Spleen (tissue), 7 donors: Measurements from ENCODE around the gene ACER1.

Experiments used
- POLR2A ChIP-seq, 3 donors: fragments of 450-650 bp; IDR thresholded peaks; one replicate each; pipeline ENCODE4 v1.5.1; 2017; ENCODE audit warnings: antibody characterized with exemption in 3 of 3, mild to moderate bottlenecking in 1 of 3
- POLR2AphosphoS5 ChIP-seq, 3 donors: sonication (generic); formaldehyde crosslinking; IDR thresholded peaks; one replicate each; pipeline ENCODE4 v1.5.1; 2017; ENCODE audit warnings: antibody characterized with exemption in 3 of 3
- TF ChIP-seq, protein P1 (sequence below), 11 experiments: fragments of 200-600 bp in 7 of 11; fragments of 450-650 bp in 4 of 11; sonication (generic) in 4 of 11; IDR thresholded peaks in 8 of 11; conservative IDR thresholded peaks in 3 of 11; 1 replicate in 7 of 11; 2 replicates in 4 of 11; pipeline versions ENCODE4 v1.4.0 to v1.8.0; 2016 to 2021; ENCODE audit warnings: antibody characterized with exemption in 11 of 11, inconsistent platforms in 4 of 11, mild to moderate bottlenecking in 1 of 11
- donor health status: DM: no; HTN: no; CAD: no; lungs with moderate emphysema.
- donor health status: DM: no; HTN: no; CAD: no.
- donor health status: DM: no; HTN: no; CAD: no.

DNA sequence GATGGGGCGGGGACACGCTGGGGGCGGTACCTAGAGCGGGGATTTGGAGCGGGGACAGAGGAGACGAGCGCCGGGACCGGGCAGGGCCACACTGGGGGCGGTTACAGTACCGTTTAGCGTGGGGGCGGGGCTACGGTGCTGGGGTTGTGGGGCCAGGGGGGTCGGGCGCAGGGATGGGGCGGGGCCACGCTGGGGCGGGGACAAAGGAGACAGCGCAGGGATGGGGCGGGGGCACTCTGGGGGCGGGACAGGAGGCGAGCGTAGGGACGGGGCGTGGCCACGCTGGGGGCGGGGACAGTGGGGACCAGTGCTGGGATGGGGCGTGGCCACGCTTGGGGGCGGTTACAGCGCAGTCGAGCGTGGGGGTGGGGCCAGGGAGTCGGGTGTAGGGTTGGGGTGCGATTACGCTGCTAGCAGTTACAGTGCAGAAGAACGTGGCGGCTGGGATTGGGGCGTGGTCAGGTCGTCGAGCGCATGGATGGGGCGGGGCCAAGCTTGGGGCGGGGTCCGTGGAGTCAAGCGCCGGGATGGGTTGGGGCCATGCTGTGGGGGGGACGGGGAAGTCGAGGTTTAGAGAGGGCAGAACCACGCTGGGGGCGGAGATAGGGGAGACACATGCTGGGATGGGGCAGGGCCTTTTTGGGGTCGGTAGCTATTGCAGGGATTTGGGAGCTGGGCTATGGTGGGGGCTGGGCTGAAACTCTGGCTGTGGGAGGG, 39.8 kb upstream of the ACER1 start:
- TF ChIP-seq, protein P1, sequence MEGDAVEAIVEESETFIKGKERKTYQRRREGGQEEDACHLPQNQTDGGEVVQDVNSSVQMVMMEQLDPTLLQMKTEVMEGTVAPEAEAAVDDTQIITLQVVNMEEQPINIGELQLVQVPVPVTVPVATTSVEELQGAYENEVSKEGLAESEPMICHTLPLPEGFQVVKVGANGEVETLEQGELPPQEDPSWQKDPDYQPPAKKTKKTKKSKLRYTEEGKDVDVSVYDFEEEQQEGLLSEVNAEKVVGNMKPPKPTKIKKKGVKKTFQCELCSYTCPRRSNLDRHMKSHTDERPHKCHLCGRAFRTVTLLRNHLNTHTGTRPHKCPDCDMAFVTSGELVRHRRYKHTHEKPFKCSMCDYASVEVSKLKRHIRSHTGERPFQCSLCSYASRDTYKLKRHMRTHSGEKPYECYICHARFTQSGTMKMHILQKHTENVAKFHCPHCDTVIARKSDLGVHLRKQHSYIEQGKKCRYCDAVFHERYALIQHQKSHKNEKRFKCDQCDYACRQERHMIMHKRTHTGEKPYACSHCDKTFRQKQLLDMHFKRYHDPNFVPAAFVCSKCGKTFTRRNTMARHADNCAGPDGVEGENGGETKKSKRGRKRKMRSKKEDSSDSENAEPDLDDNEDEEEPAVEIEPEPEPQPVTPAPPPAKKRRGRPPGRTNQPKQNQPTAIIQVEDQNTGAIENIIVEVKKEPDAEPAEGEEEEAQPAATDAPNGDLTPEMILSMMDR (IDR thresholded peaks at IDR 0.05 in 8 of 11, conservative IDR thresholded peaks at IDR 0.05 in 3 of 11) = no peak
- no peak for TF ChIP-seq POLR2AphosphoS5 (IDR thresholded peaks at IDR 0.05)
- no peak for TF ChIP-seq POLR2A (IDR thresholded peaks at IDR 0.05)
